ENCODE data around the gene CPA1.
A peak's percentile ranks its signal among the peaks of the same experiment; 100 is the strongest.
"Not testable (repeated sequence)": the region's sequence is repeated elsewhere in the genome, so short reads cannot be mapped to it uniquely, and the experiment has no call there.

CPA1 gene

DNA sequence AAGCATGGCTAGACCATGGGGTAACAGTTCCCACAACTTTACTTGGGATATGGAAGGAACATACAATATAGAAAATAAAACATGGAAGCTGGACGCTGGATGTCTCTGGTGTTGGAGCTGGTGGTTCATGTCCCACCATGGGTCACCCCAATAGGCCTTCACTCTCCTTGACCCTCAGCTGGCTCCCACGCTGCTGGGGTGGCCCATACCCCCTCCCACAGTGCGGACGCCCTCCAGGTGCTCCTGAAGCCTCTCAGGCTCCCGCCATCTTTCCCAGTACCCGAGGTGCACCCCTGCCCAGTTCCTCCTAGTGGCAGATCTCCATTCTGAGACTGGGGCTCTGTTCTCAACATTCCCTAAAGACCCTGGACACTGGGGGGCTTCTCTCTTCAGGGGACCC is 5.8 kb upstream of the CPA1 start:
- DNase-seq = no peak

DNA sequence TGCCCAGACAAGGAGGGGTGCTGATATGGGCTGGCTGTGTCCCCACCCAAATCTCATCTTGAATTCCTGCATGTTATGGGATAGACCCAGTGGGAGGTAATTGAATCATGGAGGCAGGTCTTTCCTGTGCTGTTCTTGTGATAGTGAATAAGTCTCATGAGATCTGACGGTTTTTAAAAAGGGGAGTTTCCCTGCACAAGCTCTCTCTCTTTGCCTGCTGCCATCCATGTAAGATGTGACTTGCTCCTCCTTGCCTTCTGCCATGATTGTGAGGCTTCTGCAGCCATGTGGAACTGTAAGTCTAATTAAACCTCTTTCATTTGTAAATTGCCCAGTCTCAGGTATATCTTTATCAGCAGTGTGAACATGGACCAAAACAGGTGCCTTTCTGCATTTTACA is 3.8 kb upstream of the CPA1 start:
- DNase-seq = not testable (repeated sequence)

GRCh38 chr7:130377178-130377577 is 3.1 kb upstream of the CPA1 start:
- DNase-seq = no peak

DNA sequence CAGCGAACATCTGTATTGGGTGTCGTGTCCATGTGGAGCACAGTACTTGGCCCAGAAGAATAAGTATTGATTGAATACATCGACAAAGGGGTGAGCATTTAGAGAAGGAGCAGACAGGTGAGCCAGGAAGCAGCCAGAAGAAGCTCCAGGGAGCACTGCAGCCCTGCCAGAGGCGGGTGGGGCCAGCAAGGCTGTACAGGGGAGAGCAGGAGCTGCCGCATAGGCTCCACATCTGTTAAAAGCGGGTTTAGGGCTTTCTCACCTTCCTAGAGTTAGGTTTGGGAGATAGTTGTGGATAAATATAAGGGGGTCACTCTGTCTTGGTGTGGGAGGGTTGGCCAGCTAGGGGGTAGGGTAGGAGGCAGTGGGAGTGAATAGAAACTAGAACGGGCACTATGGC is 1.3 kb upstream of the CPA1 start:
- DNase-seq = no peak

- no peak for DNase-seq
Observed at GRCh38 chr7:130379532-130379920, 768 bp upstream of the CPA1 start.

GRCh38 chr7:130380861-130381455 is 664 bp downstream of the CPA1 start:
- no peak for DNase-seq

DNA sequence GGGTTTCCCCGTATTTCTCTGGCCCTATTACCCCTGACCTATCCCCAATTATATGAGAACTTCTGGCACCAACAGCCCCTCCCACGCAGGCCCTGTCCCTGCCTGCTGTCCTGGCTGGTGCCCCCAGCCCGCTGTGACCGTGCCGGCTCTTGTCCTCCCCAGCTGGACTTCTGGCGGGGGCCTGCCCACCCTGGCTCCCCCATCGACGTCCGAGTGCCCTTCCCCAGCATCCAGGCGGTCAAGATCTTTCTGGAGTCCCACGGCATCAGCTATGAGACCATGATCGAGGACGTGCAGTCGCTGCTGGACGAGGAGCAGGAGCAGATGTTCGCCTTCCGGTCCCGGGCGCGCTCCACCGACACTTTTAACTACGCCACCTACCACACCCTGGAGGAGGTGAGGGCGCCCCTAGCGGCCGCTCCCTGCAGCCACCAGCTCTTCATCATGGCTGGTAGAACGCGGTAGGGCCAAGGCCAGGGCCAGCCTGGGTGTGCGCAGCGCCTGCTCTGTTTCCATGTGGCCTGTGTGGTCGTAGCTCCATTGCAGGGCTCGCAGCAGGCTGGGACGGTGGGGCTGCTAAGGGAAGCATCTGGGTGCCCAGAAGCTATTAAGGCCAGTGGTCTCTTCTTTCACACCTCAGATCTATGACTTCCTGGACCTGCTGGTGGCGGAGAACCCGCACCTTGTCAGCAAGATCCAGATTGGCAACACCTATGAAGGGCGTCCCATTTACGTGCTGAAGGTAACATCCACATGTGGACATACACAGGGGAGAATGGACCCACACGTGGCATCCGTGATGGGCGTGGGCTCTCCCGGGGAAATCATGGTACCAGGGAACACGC is 1.4 kb downstream of the CPA1 start:
- DNase-seq = no peak

DNA sequence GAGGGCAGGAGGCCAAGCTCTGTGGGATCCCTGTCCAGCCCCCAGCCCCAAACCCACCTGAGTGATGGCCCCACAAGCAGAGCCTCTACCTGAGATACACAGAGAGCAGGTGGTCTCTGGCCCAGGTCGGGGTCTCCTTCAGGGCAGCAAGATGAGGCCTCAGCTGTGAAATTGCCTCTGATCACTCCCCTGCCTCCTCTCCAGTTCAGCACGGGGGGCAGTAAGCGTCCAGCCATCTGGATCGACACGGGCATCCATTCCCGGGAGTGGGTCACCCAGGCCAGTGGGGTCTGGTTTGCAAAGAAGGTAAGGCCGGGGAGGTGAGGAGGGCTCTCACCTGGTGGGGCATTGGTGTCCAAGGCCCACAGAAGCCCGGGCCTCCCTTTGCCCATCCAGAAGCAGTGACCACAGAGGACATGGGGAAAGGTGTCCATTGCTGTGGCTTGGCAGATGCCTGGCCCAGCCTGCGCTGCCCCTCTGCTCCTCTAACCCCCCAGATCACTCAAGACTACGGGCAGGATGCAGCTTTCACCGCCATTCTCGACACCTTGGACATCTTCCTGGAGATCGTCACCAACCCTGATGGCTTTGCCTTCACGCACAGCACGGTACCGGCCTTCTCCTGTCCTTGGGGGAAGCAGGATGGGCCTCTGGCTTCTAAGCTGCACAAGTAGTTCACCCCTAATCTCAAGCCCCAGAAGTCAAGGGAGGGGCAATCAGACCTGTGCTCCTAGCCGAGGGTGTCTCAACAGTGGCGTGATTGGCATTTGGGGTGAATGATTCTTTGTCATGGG is 3.1 kb downstream of the CPA1 start:
- no peak for DNase-seq

- no peak for DNase-seq
Observed at GRCh38 chr7:130384371-130384801, 4.1 kb downstream of the CPA1 start.

GRCh38 chr7:130384841-130385599 is 4.7 kb downstream of the CPA1 start:
- no peak for DNase-seq

GRCh38 chr7:130385600-130386066 is 5.3 kb downstream of the CPA1 start:
- DNase-seq = no peak

DNA sequence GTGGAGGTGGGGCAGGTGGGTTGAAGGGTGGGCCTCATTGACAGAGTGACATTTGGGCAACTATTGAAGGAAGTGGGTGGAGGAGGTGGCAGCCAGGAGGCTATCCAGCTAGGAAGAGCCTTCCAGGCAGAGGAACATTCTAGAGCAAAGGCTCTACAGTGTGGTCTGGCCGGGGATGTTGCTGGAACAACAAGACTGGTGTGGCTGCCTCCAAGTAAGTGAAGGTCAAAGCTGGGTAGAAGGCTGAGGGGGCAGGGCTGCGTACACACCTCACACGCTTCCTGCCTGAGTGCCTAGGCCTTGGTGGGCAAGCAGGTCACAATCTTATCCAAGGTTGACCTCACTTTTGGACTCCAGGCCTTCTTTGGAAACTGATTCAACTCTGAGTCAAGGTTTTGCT is 6.6 kb downstream of the CPA1 start:
- peak; percentile 26 for DNase-seq

- DNase-seq = no peak
Observed at GRCh38 chr7:130387306-130387627, 7.0 kb downstream of the CPA1 start.

- DNase-seq = peak; percentile 86
Observed at GRCh38 chr7:130387628-130388403, 7.5 kb downstream of the CPA1 start.

GRCh38 chr7:130388671-130389070 is 8.4 kb downstream of the CPA1 start:
- no peak for DNase-seq

GRCh38 chr7:130390486-130390885 is 10.2 kb downstream of the CPA1 start:
- no peak for DNase-seq

GRCh38 chr7:130393101-130393561 is 12.8 kb downstream of the CPA1 start:
- peak; percentile 19 for DNase-seq

DNA sequence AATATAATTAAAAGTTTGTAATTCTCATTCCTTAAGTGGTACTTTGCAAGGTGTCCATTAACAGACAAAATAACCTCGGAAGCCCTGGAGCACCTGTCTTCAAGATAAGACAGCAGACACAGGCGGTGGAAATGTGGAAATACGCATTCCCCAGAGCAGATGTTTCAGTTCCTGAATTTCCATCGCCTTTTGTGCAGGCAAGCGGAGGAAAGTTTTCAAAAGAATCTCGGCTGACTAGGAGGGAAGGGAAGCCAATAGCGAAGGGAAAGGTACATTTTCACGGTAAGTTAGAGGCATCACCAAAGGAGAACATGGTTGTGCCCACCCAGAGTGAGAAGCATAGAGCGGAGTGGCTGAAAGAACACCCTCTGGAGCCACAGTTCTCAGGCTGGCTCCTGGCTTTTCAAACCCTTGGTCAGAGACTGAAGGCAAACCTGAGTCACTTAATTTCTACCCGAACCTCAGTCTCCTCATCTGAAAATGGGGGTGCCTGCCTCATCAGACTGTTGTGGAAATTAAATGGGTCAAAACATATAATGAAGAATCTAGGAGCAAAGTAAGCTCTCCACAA is 13.6 kb downstream of the CPA1 start:
- DNase-seq = no peak

DNA sequence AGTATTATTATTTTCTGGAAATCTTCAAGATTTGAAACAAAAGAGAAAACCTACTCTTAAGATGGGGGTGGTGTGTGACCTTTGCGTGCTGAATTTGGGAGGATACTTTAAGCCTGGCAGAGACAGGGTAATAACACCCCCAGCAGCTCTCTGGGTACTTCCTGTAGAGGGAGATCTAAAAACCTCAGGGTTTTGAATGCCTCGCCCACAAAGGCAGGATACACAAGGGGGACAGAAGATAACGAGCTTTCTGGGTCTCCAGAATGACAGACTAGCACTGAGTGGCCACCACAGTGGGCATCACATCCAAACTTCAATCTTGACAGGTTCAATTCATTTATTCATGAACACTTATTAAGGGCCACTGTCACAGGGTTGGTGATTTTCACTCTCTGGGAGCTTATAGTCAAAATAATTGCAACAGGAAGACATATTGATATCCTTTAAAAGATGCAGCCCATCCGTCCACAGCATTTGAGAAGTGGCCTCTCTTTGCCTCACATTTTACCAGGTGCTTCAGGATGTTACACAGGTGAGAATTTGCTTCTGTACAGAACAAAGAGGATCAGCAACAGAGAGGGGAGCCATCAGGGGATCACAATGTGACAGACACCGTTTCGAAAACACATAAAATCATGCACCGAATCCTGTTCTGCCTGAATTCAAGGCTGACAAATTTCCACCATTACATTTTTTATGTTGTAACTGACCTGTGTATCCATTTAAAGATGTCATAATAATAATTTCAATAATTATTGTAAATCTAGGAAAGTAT is 14.3 kb downstream of the CPA1 start:
- no peak for DNase-seq

- no peak for DNase-seq
Observed at GRCh38 chr7:130395421-130395820, 15.1 kb downstream of the CPA1 start.

DNA sequence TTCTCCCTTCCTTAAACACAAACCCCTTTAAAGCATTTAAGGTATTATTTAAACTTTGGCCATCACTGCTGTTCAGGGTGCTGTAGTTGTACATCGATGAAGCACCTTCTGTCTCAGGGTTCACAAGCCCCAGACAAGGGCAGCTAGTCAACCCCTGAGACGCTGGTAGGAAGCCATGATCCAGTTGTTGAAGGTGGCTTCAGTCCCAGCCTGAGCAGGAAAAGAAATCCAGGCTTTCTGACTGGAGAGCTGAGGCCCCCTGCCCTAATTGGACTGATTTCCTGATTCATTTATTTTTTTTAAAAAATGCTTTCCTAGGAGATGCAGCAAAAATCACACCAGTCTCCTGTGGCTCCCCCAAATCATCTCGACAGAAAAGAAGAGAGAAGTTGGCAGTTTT is 15.8 kb downstream of the CPA1 start:
- DNase-seq = no peak

Measured in kidney glomerular epithelial cell (primary cell).